GM12873 (cell line): Measurements from ENCODE around the gene MRPL1.

Experiments
- TF ChIP-seq, protein P1 (sequence below): IDR thresholded peaks from 2 replicates; pipeline ENCODE4 v1.5.1; 2012; ENCODE audit warnings: low read depth, mild to moderate bottlenecking, moderate library complexity, low read length, control low read depth; ENCODE audit not compliant: insufficient read depth; ENCODE audit errors: missing control alignments

The MRPL1 gene

DNA sequence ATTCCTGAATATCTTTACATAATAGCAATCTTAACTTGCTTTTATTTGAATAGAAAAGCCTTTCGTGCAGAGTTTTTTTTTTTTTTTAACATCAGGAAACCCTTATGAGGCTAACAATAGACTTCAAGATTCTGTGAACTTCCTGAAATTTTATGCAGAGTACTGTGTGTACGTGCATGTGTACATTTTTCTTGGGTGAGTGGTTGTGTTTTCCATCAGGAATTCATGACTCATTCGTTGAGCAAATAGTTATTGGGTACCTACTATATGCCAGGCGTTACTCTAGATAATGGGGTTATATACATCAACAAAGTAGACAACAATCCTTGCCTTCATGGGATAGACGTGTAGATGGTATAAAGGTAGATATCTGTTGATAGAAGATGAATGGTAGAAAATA, 59.1 kb downstream of the MRPL1 start:
- TF ChIP-seq, protein P1, sequence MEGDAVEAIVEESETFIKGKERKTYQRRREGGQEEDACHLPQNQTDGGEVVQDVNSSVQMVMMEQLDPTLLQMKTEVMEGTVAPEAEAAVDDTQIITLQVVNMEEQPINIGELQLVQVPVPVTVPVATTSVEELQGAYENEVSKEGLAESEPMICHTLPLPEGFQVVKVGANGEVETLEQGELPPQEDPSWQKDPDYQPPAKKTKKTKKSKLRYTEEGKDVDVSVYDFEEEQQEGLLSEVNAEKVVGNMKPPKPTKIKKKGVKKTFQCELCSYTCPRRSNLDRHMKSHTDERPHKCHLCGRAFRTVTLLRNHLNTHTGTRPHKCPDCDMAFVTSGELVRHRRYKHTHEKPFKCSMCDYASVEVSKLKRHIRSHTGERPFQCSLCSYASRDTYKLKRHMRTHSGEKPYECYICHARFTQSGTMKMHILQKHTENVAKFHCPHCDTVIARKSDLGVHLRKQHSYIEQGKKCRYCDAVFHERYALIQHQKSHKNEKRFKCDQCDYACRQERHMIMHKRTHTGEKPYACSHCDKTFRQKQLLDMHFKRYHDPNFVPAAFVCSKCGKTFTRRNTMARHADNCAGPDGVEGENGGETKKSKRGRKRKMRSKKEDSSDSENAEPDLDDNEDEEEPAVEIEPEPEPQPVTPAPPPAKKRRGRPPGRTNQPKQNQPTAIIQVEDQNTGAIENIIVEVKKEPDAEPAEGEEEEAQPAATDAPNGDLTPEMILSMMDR, result no peak

DNA sequence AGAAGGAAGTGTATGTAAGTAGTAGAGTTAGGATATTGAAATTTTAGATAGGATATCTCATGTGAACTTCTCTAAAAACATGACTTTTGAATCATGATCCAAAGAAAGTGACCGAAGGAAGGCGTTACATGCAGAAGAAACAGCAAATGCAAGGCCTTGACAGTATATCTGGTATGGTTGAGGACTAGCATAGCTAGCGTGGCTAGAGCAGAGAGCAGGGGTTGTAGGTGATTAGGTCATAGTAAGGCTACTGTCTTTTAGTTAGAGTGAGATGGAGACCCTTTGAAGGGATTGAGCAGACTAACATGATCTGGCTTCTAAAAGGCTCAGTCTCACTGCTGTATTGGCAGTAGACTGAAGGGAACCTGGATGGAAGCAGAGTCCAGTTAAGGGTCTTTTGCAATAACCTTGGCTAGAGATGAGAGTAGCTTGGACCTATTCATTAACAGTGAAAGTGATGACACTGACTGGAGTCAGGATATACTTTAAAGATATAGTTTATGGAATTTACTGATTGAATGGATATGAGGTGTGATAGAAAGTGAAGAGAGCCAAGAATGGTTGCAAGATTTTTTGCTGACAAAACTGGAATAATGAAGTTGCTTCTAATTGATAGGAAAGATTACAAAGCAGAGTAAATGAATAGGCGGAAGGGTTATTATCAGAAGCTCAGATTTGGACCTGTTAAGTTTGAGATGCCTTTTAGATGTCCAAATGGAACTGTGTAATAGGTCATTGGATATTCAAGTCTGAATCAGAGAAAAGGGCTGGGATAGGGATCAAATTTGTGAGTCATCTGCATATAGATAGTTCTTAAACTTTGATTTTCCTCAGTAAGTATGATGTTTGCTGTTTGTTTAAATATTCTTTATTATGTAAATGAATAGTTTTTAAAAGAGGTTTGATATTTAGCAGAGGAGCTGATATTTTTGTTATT, 59.8 kb downstream of the MRPL1 start:
- TF ChIP-seq, protein P1, result no peak

DNA sequence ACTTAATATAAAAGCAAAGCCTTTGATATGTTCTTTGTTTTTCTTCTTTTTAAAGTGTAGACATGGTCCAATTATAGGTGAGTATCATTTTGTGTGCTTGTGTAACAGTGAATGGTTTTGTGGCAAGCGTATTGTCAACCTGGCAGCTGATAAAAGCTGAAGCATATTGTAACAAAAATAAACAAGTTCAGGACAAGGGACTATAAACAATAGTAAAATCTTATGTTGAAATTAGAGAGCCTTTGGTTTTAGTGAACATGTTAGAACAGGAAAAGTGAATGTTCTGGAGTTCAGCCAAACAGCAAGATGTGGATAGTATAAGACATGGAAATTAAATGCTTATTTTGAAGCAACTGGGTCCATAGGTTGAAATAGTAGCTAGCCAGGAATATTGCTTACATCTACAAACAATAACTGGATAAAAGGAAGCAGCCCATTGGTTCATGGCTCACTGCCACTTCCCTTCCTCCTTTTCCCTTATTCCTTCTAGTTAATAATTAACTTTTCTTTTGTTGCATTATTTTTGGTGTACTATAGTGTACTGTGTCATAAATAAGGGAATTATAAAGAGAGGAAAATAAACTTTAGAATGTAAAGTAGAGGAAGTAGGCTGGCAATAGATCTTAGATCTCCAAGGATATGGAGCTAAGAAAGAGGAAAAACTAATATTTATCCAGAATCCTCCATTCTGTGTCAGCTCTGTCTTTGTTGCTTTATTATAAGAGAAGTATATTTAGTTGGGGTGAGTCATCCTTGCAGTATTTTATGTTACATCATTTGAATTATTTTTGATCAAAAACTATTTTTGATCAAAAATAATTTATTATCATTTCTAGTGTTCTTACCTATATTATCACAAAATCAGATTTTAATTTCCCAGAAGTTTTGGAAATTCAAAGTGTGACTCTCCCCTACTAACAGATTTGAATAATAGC, 65.6 kb downstream of the MRPL1 start:
- TF ChIP-seq, protein P1, result no peak

DNA sequence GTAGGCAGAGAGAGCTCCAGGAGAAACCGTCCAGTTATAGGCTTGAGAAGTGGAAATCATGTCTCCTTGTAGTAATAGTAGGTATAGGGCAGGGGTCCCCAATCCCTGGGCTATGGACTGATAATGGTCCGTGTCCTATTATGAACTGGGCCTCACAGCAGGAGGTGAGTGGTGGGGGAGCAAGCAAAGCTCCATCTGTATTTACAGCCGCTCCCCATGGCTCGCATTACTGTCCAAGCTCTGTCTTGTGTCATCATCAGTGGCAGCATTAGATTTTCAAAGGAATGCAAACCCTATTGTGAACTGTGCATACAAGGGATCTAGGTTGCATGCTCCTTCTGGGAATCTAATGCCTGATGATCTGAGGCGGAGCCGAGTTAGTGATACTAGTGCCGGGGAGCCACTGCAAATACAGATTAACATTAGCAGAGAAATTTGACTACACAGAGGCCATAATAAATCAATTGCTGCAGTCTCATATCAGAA, 67.6 kb downstream of the MRPL1 start:
- TF ChIP-seq, protein P1, result no peak

DNA sequence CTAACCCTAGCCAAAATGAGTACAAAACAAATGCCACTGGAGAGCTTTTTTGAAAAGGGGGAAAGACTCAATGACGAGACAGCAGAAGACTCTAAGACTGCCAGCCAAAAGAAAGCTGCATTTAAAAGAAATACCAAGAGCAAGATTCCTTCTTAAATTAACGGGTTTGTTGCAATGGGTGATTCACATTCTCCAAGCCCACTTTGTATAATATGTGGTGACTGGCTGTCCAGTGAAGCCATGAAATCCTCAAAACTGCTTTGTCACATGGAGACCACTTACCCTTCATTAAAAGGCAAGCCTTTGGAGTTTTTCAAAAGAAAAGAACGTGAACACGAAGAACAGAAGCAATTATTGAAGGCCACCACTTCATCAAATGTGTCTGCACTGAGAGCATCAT, 68.2 kb downstream of the MRPL1 start:
- TF ChIP-seq, protein P1, result no peak

DNA sequence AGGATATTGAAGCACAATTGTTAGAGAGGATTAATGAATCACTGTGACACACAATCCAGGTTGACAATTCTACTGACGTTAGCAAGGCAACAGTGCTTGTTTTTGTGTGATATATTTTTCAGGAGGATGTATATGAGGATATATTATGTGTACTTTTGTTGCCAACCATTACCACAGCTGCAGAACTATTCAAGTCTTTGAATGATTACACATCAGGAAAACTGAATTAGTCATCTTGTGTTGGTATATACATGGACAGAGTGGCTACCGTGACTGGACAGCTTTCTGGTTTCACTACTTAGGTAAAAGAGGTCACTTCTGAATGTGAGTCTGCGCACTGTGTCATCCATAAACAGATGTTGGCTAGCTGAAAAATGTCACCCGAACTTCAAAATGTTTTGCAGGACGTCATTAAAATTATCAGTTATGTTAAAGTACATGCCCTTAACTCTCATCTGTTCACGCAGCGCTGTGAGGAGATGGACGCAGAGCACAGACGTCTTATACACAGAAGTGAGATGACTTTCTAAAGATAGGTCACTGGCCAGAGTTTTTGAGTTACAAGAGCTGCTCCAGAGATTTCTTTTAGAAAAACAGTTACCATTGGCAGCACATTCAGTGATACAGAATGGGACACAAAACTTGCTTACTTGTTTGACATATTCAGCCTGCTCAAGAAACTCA, 69.0 kb downstream of the MRPL1 start:
- TF ChIP-seq, protein P1, result no peak
